ENCODE results near the gene FAM241A.

The FAM241A gene

GRCh38 chr4:112118742-112119352, 26.4 kb upstream of the FAM241A start:
- no peak overlapping the region for H3K27ac ChIP-seq
- POLR2A ChIA-PET (ENCODE audit: low non-redundant PET) = no interaction called here
- CTCF ChIA-PET = interaction anchor here (1.5 kb wide), 1 partner anchor 19 kb away, joined by 4 read pairs; no protein-coding TSS in a partner anchor
- no peak for DNase-seq (ENCODE audit: low spot score)
- no peak for TF ChIP-seq CTCF (conservative IDR thresholded peaks at IDR 0.05; ENCODE audit: low read depth)

GRCh38 chr4:112119353-112119783, 25.9 kb upstream of the FAM241A start:
- ChIA-PET CTCF (interaction anchor here (1.5 kb wide), 1 partner anchor 20 kb away, joined by 4 read pairs; no protein-coding TSS in a partner anchor), POLR2A (ENCODE audit: low non-redundant PET) (no interaction called here)
- no peak overlapping the region for H3K27ac ChIP-seq
- no peak for DNase-seq (ENCODE audit: low spot score)
- TF ChIP-seq CTCF (conservative IDR thresholded peaks at IDR 0.05; ENCODE audit: low read depth) = no peak

GRCh38 chr4:112120021-112120420, 25.2 kb upstream of the FAM241A start:
- no peak overlapping the region for H3K27ac ChIP-seq
- ChIA-PET POLR2A (ENCODE audit: low non-redundant PET) (no interaction called here), CTCF (interaction anchor here (1.5 kb wide), 1 partner anchor 20 kb away, joined by 4 read pairs; no protein-coding TSS in a partner anchor)
- DNase-seq (ENCODE audit: low spot score) = no peak
- no peak for TF ChIP-seq CTCF (conservative IDR thresholded peaks at IDR 0.05; ENCODE audit: low read depth)

- H3K27ac ChIP-seq = no peak overlapping the region
- no peak for DNase-seq (ENCODE audit: low spot score)
- POLR2A ChIA-PET (ENCODE audit: low non-redundant PET) = no interaction called here
- no peak for TF ChIP-seq CTCF (conservative IDR thresholded peaks at IDR 0.05; ENCODE audit: low read depth)
- CTCF ChIA-PET = interaction anchor here (0.6 kb wide), 1 partner anchor 1952 kb away, joined by 3 read pairs; no protein-coding TSS in a partner anchor
These were observed 19.8 kb upstream of the FAM241A start for GRCh38 chr4:112125416-112125815.

- POLR2A ChIA-PET (ENCODE audit: low non-redundant PET) = no interaction called here
- TF ChIP-seq CTCF (conservative IDR thresholded peaks at IDR 0.05; ENCODE audit: low read depth) = no peak
- no peak for DNase-seq (ENCODE audit: low spot score)
- CTCF ChIA-PET = no interaction called here
- no peak overlapping the region for H3K27ac ChIP-seq
These were observed 18.1 kb upstream of the FAM241A start for GRCh38 chr4:112127048-112127637.

GRCh38 chr4:112127803-112128202, 17.5 kb upstream of the FAM241A start:
- ChIA-PET POLR2A (ENCODE audit: low non-redundant PET) (no interaction called here), CTCF (no interaction called here)
- no peak overlapping the region for H3K27ac ChIP-seq
- DNase-seq (ENCODE audit: low spot score) = no peak
- TF ChIP-seq CTCF (conservative IDR thresholded peaks at IDR 0.05; ENCODE audit: low read depth) = no peak
